Measurements from ENCODE around the gene JAG1.

DNA sequence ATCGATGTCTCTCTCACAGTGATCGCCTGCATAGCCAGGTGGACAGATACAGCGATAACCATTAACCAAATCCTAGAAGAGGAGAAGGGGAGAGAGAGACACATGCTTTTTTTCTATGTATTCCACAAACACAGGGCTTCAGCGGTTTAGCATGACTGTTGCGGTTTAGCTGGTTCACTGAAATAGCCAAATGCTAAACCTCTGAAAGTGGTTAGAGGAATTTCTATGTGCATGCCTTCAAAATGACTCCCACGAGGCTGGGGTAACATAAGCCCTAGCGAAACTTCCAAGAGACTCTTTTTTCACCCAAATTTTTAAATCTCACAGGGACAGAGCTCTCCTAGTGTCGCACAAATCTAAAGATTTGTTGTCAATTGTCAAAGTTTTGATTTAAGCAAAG, 25.1 kb downstream of the JAG1 start:
- TF ChIP-seq POLR2A (IDR thresholded peaks at IDR 0.05) (no peak), EP300 (IDR thresholded peaks at IDR 0.05) (no peak)
- TF ChIP-seq, protein P1, sequence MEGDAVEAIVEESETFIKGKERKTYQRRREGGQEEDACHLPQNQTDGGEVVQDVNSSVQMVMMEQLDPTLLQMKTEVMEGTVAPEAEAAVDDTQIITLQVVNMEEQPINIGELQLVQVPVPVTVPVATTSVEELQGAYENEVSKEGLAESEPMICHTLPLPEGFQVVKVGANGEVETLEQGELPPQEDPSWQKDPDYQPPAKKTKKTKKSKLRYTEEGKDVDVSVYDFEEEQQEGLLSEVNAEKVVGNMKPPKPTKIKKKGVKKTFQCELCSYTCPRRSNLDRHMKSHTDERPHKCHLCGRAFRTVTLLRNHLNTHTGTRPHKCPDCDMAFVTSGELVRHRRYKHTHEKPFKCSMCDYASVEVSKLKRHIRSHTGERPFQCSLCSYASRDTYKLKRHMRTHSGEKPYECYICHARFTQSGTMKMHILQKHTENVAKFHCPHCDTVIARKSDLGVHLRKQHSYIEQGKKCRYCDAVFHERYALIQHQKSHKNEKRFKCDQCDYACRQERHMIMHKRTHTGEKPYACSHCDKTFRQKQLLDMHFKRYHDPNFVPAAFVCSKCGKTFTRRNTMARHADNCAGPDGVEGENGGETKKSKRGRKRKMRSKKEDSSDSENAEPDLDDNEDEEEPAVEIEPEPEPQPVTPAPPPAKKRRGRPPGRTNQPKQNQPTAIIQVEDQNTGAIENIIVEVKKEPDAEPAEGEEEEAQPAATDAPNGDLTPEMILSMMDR (IDR thresholded peaks at IDR 0.05), result no peak
